HG03066 (cell line): ENCODE results near the gene NCMAP.

ENCODE experiments used
- ATAC-seq: cut with Tn5 transposase; IDR thresholded peaks from one replicate; pipeline ENCODE4 v1.9.1; 2021; ENCODE audit warnings: low read depth; ENCODE audit not compliant: unreplicated experiment

The NCMAP gene

DNA sequence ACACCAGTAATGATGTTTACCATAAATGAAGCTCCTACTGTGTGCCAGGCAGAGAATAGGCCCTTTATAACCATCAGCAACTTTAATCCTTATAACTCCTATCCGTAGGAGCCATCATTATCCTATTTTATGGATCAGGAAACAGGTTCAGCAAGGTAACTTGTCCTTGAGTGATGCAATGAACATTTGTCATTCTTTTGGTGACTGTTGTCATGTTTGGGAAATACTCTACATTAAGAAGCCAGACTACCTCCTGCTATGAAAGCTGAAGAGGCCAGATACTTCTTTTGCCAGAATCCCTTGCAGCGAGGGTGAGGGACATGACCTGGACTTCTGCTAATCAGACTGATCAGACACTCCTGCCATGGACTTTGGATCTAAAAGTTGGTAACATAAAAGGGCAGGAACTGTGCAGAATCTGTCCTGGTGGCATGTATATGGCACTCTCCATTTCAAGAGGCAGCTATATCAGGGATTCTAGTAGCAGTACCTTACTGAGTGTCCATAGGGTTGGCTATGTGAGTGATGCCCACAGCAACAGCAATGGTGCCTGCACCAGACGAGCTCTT lies 54.1 kb downstream of the NCMAP start:
- ATAC-seq: no peak

DNA sequence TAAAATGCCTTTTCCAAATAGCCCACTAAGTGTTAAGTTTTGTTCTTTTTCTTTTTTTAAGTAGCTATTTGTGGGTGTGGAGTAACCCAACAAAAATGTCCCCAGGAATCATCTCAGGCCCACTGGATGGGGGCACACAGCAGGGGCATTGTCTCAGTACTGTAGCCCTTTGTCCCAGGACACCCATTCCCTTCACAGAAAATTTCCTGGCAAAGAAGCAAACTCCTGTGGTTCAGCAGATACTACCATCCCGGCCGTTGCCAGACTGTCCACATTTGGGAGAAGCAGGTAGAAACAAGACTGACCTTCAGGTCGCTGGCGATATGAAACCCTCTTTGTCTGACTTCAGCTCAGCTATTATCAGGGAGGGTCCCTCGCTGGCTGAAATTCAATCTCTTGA lies 63.5 kb downstream of the NCMAP start:
- no peak for ATAC-seq

DNA sequence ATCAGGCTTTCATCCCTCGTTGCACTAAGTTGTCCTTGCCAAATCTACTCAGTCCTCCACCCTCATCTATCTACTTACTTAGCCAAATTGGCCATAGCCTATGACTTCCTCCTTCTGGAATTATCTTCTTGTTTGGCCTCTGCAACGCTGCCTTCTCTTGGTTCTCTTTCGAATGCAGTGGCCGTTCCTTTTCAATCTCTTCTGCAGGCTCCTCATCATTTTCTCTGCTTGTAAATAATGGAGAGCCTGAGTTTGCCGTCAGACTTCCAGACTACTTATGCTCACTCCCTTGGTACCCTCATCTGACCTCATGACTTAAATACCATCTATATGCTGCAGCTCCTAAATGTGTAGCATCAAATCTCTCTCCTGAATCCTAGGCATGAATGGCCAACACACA lies 64.8 kb downstream of the NCMAP start:
- no peak for ATAC-seq

DNA sequence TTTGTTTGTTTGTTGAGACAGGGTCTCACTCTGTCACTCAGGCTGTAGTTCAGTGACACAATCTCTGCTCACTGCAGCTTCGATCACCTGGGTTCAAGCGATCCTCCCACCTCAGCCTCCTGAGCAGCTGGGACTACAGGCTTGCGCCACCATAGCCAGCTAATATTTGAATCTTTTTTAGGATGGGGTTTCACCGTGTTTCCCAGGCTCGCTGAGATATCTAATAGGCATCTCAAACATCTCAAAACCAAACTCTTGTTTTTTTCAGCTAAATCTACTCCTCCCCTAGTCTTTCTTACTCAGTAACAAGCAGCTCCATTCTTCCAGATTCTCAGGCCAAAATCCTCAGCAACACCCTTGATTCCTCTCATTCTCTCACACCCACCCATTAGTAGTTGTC lies 65.2 kb downstream of the NCMAP start:
- no peak for ATAC-seq

DNA sequence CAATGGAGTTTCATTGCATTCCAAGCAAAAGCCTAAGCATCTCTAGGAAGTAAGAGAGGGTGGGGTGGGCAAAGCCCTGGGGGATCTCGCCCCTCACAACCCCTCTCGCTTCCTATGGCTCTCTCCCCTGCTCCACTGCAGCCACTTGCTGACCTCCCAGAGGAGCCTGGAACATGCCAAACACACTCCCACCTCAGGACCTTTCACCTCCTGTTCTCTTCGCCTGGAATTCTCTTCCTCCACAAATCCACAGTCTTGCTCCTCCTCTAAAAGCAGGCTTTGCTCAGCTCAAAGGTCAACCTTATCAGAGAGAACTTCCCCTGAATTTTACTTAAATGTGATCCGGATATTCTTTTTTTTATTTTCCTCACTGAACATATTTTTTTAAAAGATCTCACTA lies 66.3 kb downstream of the NCMAP start:
- no peak for ATAC-seq

DNA sequence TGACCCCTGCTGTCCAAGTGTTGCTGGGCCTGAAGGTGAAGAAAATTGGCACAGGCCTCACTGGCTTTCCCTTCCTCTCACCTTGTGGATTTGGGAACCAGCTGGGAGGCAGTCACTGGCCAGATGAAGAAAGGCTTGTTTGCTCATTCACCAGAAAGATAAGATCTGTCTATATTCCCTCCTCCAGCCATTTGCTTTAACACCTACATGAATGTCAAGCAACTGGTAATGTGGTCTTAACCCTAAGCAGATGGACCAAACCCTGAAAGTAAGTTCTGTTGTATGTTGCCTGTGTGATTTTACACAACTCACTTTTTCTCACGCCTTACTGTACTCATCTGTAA lies 76.9 kb downstream of the NCMAP start:
- ATAC-seq: no peak

DNA sequence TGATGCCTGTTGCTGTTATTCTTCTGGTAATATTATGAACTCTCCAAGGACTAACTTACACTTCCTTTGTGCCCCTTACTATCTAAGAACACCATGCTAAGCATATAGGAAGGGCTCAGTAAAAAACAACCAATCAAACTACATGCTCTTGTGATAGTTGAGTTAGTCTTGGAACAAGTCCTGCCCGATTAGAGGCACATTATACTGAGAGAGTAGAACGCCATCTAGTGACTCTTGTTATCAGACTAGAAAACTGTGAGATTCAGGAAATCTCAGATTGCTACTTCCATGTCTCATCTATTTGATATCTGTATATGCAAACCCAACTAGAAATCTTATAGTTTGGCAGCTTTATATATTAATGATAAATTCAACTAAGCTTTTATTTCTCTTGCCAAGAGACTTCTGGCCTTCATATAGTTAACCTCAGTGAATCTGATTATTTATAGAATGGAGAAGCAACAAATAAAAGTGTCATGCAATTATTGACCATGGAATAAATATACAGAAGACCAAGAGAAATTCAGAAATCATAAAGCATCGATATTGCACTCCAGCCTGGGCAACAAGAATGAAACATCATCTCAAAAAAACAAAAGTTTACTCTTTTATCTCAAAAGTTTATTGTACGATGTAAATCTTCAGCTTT lies 79.4 kb downstream of the NCMAP start:
- ATAC-seq: no peak

DNA sequence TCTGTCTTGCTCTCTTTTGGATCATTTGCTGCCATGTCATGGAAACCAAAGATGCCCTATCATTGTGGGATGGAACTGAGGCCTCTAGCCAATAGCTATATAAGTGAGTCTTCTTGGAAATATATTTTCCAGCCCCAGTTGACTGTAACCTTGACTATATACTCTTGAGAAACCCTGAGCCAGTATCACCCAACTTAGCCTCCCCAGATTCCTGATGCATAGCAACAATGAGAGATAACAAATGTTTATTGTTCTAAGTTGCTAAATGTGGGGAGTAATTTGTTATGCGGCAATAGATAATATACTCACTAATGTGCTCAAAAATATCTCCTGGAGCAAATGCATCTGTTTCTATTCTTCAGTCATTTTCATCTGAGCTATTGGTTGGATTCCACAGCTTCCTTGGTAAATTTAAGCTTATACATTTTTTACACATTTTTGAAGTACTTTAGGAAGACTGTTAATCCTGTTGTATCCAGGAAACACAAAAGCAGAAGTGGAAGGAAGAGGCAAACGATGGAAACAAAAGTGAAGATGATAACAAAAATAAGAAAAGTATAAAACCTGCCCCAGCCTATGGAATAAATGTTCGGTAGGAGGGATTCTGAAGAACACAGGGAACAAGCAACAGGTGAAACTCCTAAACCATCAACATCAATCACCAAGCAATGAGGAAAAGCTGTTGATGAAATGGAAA lies 80.9 kb downstream of the NCMAP start:
- ATAC-seq: no peak

DNA sequence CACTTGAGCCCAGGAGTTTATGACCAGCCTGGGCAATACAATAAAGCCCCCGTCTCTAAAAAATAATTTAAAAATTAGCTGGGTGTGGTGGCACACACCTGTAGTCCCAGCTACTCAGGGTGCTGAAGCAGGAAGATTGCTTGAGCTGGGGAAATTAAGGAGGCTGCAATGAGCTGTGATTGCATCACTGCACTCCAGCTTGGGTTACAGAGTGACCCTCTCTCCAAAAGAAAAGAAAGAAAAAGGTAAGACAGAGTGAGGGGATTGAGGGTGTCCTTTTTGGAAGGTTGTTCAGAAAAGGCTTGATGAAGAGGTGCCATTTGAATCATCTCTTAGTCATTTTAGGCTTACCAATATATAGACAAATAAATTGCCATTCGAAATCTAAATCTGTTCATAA lies 83.2 kb downstream of the NCMAP start:
- ATAC-seq: no peak

DNA sequence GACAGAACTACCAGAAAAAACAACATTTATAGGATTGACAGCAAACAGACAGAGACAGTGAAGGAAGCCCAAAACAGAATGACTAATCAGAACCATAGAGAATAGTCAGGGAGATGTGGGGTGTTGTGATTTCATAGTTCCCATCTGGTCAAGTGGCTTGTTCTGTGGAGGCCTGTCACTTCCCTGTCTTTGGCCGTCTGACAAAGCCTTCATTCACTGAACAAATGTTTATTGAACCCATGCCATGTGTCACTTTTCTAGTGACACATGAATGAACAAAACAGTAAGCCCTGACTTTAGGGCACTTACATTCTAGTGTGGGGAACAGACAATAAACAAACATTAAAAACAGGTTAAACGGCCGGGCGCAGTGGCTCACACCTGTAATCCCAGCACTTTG lies 84.0 kb downstream of the NCMAP start:
- no peak for ATAC-seq

DNA sequence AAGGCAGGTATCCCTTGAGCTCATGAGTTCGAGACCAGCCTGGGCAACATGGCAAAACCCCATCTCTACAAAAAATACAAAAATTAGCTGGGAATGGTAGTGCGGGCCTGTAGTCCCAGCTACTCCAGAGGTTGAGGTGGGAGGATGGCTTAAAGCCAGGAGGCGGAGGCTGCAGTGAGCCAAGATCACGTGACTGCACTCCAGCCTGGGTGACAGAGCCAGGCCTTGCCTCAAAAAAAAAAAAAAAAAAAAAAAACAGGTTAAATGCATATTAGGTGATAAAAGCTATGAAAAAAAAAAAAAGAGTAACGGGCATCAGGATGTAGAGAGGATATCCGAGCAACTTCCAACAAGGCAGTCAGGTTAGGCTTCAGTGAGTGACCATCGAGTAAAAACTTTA lies 84.4 kb downstream of the NCMAP start:
- no peak for ATAC-seq

DNA sequence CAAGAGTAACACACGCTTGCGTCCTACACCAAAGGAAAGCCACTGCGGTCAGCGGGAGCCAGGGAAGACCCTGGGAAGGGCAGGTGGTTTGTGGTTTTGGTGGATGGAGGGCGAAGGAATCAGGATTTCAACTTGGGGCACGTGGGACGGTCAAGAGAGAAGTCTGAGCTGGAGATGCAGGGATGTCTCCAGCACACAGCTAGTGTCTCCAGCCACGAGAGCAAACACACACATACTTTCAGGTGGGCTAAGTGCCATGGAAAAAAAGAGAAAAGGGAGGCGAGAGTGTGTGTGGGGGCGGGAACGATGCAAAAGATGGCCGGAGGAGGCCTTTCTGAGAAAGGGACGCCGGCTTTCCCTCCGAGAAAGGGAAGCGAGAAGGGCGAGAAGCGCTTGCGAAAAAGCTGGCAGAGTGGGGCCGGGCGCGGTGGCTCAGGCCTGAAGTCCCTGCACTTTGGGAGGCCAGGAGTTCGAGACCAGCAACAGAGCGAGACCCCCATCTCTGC lies 85.8 kb downstream of the NCMAP start:
- ATAC-seq: no peak

DNA sequence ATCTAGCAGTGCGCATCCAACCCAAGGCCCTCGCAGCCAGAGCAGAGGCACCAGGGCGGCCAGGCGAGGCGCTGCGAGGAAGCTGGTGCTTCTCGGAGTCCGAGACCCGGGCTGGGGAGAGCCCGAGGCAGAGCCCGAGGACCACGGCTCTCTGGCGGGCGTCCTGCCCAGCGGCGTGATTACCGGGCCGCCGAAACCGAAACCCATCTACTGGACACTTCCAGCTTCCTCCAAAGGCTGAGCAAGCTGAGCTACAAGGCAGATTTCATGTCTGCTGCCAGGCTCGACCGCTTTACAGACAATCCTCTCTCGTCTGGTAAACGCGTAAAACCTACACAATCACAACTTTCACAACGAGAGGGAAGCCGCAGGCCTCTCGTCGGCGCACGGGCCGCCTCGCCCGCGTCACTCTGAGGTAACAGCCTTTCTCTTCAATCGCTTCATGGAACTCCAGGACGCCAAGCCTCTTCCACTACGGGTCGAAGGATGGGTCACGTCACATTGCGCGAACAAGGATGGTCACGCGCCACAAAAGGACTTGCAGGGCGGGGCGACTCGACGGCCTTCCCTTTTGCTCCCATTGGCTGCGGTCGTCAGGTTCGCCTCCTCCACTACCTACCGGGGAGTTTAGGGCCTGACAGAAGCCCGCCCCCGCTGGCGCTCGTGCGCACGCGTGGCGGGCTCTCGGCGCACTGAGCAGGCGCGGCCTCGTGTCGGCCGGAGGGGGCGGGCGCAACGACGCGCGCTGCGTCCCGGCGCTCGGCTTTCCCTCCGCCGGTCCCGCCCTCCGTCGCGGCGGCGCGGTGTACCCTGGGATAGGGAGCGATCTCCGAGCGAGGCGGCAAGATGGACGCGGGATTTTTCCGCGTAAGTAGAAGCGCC lies 86.8 kb downstream of the NCMAP start, which contains the start of gene SRRM1:
SRRM1 (plus strand) TSS at position 822 of the 882 bp plus-strand sequence; CDS start at position 847, 25 bp downstream.
- ATAC-seq: peak; percentile 90

DNA sequence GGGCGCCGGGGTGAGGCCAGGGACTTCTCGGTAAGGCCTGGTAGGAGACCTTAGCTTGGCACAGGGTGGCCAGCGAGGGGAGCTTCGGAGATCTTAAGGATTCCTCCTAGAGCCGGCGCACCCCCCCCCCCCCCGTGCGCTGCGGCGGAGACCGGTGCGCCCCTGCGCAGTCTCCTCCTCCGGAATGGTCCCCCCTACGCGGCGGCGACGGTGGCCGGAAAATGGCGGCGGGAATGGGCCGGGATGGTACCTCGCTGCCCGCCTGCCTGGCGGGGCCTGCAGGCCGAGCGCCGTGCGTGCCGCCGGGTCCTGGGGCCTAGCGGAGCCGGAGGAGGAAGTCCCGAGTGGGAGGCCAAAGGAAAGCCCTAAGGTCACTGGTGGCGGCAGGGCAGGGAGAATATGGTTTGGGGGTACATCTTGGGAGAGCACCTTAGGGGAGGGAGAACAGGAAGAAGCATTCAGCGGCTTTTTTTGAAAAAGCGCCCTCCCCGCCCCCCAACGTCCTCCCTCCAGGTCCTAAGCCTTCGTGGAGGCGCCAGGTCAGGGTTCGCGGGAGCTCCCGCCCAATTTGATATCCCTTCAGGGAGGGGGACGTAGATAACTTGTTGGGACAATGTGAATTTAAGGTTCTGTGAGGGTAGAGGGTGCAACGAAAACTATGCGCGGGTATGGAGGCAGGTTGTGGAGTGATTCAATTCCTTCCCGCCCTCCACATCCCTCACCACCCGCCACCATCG lies 87.6 kb downstream of the NCMAP start:
- no peak for ATAC-seq

DNA sequence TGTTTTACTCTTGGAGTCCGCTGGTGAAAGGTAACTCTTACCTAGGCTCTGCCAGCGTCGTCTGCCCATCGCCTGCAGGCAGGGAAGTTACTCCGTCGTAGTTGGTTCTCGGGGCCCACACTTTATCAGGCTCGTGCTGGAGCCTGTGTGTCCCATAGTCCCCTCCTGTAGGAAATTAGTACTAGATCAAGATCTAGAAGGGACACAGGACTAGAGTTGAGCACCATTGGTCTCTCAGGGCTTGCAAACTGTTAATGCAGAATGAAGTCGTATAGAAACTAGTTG lies 88.2 kb downstream of the NCMAP start:
- no peak for ATAC-seq

DNA sequence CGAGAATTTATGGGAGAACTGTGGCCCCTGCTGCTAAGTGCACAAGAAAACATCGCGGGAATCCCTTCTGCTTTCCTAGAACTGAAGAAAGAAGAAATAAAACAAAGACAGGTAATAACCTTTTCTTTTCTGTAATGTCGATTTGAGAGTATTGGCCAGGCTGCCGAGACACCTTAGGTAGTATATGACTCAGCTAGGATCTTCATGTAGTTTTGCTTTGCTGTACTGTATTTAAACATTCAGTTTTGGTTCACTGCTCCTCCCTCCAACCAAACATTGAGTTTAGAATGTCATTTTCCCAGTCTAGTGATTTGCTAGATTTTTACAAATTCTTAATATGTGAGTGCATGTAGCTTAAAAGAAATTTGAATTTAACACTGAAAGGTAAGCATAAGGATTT lies 93.0 kb downstream of the NCMAP start:
- no peak for ATAC-seq

DNA sequence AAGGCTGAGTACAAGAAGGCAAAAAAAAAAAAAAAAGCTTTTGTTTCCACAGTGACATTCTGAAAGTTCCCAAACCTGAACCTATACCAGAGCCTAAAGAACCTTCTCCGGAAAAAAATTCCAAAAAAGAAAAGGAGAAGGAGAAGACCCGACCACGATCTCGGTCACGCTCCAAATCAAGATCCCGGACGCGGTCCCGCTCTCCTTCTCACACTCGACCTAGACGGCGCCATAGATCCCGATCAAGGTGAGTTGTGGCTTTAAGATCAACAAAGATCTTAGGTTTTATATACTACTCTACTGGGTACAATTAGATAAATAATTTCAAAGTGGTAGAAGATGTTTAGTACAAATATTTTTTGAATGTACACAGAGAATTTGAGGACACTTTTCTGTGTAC lies 96.5 kb downstream of the NCMAP start:
- no peak for ATAC-seq

DNA sequence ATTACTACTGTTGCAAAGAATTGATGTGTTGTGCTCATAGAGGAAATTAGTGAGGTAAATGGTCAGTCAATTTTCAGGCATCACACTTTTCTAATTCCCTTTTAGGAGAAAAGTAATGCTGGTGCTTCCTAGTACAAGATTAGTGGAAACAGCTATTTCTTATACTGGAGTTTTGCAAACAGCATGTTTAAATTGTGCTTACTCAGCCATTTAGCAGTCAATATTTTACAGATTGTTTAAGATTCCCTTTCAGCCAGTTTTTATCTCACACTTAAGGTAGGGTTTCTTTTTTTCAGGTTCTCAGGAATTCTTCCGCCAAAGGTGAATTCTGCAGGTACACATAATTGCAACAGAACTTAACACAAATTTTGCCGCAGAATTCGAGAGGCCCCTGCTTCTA lies 98.1 kb downstream of the NCMAP start:
- no peak for ATAC-seq

DNA sequence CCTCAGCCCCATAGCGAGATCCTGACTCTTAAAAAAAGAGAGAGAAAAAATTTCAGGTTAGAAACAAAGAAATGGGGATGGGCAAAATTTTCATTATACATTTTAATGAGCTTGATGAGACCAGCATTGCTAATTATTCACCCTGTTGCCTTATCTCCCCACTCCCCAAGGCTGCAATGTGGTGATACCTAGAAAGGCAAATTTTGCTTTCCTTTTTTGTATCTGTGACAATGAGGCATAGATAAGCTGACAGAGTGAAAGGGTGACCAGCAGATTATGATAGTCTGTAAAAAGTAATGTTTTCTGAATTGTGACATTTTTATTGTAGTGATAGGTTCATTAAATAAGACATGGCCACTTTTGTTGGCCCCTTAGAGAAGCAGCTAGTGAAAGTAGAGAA lies 100.2 kb downstream of the NCMAP start:
- ATAC-seq: no peak

DNA sequence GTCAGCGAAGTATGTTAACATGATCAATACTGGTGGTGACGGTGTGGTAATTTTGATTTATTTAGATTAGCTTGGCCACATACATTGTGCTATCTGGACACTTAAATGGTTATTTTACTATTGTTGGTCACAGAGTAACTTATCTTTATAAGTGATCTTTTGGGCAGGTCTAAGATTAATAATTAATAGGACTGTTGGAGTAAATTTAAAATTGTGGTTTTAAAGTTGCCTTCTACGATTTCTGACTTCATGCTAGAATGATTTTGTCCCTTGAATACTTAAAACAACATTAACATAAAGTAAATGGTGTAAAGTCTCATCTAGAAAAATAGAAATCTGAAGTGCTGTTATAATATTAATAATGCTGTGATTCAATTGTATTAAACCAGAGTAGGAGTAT lies 101.9 kb downstream of the NCMAP start:
- ATAC-seq: no peak
